ENCODE data around the gene PLEKHF1.
"Not testable (repeated sequence)": the region's sequence is repeated elsewhere in the genome, so short reads cannot be mapped to it uniquely, and the experiment has no call there.

Gene PLEKHF1

DNA sequence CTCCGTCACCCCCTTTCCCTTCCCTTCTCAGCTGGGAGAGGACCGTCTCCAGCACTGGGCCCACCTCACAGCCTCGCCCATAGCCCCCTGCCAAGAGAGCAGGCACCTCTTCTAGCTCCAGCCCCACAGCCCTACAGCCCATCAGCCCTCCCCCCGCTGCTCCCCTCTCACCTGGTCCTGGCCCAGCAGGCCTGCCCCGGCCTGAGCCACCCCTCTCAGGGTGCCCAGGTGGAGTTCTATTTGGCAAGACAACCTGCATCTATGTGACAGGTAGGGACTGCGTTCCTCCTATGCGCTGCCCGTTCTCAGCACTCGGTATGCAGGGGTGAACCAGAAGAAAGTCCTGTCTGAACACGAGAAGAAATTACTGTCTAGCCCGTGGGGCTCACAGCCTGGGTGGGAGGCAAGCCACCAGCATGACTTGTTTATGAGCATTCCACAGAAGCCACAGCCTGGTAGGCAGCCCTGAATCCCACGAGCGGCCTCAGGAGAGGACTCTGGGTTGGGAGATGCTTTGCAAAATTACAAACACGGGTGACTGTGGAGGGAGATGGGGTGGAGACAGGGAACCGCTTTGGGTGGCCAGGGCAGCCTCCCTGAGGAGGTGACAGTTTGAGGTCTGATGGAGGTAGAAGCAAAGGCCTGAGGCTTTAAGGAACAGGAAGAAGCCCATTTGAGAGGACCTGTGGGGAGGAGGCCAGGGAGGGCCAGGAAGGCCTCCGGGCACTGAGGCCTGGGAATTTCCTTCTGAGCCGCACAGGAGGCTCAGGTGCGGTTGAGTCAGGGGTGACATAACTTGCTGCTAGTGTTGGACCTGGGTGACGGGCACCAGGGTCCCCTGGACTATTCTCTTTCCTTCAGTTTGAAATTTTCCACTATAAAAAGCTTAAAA, 1.2 kb upstream of the PLEKHF1 start:
- DNase-seq (ENCODE audit: low read depth, low spot score), result no peak

GRCh38 chr19:29664753-29665214, 477 bp upstream of the PLEKHF1 start:
- no peak for DNase-seq (ENCODE audit: low read depth, low spot score)

- no peak for DNase-seq (ENCODE audit: low read depth, low spot score)
These were observed 741 bp downstream of the PLEKHF1 start for GRCh38 chr19:29665826-29666577.

- no peak for DNase-seq (ENCODE audit: low read depth, low spot score)
These were observed 1.5 kb downstream of the PLEKHF1 start for GRCh38 chr19:29666578-29667386.

DNA sequence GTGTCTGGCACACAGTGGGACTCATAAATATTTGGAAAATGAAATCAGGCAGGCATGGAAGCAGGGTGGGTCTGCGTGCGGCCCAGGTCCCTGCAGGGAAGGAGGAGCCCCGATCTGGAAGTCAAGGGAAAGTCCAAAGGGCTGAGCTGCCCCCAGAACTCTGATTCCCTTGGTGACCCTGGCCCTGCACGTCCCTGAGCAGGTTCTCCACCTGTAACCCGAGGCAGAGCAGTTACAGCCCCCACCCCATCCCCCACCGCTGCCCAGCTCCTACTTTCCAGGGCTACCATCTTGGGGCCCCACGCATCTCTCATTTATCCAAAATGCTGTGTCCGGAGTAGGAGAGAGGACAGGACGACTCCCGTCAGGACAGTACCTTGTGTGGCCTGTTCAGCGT, 2.1 kb downstream of the PLEKHF1 start:
- DNase-seq (ENCODE audit: low read depth, low spot score), result no peak

GRCh38 chr19:29667901-29668341, 2.7 kb downstream of the PLEKHF1 start:
- no peak for DNase-seq (ENCODE audit: low read depth, low spot score)

- no peak for DNase-seq (ENCODE audit: low read depth, low spot score)
These were observed 3.7 kb downstream of the PLEKHF1 start for GRCh38 chr19:29668746-29669609.

GRCh38 chr19:29670255-29670654, 5.0 kb downstream of the PLEKHF1 start:
- no peak for DNase-seq (ENCODE audit: low read depth, low spot score)

DNA sequence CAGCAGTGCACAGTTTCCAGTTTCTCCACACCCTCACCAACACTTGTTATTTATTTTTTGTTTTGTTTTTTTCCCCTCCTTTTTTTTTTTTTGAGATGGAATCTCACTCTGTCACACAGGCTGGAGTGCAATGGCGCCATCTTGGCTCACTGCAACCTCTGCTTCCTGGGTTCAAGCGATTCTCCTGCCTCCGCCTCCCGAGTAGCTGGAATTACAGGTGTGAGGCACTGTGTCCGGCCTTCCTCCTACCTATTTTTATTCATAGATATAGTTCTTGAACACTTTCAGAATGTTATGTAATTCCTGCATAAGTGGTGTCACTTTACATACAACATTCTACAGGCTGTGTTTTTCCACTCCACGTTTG, 5.7 kb downstream of the PLEKHF1 start:
- not testable (repeated sequence) for DNase-seq (ENCODE audit: low read depth, low spot score)

DNA sequence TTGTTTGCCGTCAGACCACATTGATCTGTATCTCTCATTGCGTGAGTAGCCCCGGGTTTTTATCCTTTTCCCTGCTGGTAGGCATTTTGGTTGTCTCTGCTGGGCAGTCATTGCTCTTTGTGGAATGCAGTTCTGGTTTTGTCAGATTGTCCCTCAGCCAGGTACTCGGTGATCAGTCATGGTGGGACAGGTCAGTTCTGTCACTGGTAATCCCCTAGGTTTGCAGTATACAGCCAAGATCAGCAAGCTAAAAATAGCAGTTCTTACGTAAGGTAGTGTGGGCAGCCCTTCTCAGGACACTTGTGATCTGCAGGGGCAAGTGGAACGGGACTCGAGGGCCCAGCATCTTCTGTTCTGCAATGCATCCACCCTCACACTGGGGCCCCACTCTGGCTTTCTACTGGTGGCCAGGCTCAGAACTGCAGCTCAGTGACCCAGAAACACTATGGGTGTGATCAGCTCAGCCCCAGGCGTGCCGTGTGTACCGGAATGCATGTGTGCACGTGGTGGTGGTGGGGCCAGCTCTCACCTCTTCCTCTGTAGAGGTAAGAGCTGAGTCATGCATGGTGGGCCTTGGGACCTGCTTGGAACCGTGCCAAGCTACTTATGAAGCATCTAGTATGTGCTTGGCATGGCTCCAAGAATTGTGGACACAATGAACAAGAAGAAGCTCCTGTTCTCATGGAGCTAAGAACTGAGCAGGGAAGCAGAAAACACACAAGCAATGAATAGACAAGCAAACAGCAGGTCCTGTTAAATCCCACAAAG, 6.3 kb downstream of the PLEKHF1 start:
- peak; percentile 54 for DNase-seq (ENCODE audit: low read depth, low spot score)

- DNase-seq (ENCODE audit: low read depth, low spot score), result no peak
These were observed 7.2 kb downstream of the PLEKHF1 start for GRCh38 chr19:29672319-29672932.

DNA sequence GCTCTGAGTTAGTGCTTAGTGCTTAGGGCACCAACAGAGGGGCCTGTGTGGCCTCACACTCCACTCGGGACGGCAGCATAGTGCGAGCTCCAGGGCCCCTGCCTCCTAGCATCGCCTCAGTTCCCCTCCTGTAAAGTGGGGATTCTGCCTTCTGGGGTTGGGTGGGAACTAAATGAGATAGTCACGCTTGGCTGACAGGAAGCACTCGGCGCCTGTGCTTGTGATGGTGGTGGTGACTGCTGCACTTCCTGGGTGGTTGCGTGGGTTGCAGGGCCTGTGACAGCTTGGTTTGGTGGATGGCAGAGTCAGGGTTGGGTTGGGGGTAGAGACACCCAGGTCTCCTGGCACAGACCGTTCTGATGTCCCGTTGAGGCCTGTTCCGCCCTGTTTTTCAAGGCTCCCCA, 7.7 kb downstream of the PLEKHF1 start:
- DNase-seq (ENCODE audit: low read depth, low spot score), result peak; percentile 70

DNA sequence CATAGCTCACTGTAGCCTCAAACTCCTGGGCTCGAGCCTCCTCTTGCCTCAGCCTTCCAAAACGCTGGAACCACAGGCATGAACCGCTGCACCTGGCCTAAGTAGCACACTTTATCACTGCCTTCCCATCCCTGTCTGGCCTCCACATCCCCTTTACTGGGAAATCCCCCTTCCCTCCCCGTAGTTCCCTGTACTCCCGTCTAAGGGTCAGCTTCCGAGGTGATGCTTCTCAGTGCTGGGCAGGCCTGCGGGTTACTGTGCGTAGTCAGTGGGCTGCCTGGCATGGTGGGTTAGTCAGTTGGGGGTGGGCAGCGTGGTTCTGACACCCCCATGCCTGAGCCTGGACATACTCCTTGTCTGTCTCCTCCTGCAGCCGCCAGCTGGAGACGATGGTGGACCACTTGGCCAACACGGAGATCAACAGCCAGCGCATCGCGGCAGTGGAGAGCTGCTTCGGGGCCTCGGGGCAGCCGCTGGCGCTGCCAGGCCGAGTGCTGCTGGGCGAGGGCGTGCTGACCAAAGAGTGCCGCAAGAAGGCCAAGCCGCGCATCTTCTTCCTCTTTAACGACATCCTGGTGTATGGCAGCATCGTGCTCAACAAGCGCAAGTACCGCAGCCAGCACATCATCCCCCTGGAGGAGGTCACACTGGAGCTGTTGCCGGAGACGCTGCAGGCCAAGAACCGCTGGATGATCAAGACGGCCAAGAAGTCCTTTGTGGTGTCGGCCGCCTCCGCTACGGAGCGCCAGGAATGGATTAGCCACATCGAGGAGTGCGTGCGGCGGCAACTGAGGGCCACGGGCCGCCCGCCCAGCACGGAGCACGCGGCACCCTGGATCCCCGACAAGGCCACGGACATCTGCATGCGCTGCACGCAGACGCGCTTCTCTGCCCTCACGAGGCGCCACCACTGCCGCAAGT, 8.4 kb downstream of the PLEKHF1 start:
- DNase-seq (ENCODE audit: low read depth, low spot score), result no peak

DNA sequence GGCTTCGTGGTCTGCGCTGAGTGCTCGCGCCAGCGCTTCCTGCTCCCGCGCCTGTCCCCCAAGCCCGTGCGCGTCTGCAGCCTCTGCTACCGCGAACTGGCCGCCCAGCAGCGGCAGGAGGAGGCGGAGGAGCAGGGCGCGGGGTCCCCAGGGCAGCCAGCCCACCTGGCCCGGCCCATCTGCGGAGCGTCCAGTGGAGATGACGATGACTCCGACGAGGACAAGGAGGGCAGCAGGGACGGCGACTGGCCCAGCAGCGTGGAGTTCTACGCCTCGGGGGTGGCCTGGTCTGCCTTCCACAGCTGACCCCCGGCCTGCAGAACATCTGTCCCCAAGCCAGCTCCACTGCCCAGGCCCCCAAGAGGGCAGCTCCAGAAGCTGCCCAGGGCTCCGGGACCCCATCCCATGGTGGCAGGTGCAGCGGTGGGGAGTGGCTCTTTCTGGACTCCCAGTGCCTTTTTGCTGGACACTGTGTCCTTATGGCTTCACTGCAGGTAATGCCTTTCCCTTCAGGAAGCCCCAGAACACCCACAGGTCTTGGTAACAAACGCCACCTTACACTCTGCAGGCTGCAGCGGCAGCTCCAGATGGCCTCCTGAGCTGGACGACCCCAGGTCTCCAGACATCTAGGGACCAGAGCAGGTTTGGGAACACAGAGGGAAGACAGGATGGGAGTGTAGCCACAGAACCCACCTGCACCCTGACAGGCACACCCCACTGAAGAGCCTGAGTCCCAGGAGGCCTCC, 9.3 kb downstream of the PLEKHF1 start:
- DNase-seq (ENCODE audit: low read depth, low spot score), result no peak

GRCh38 chr19:29675120-29675649, 9.9 kb downstream of the PLEKHF1 start:
- DNase-seq (ENCODE audit: low read depth, low spot score), result no peak

GRCh38 chr19:29675650-29676186, 10.5 kb downstream of the PLEKHF1 start:
- DNase-seq (ENCODE audit: low read depth, low spot score), result no peak

DNA sequence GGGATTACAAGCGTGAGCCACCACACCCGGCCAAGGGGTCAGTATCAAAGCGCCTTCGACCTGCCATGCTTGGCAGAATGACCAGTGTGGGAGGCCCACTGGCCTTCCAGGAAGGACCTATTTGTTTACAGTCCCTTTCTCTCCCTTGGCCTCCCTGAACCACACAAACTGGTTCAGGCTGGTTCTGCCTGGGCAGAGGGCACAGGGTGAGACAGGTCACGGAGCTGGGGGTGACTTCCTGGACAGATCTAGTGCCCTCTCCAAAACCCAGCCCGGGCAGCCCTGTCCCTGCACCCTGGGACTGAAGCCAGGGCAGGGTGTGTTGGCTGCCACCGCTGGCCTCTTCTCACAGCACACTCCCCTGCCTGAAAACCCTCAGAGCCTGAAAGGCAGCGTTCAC, 11.3 kb downstream of the PLEKHF1 start:
- no peak for DNase-seq (ENCODE audit: low read depth, low spot score)

All from activated naive CD8-positive, alpha-beta T cell treated with anti-CD3 and anti-CD28 coated beads, Interleukin-2, amount 50 U/mL, for 16 hours (primary cell).